ENCODE measurements around the gene PCID2. TPM values are rescaled to one million over a fixed set of nuclear protein-coding genes. Genes with fewer than 3 reads are reported as not detected.

The PCID2 gene
- total and polyA plus RNA-seq, 2 donors, result 39.9 to 70.4 TPM

GRCh38 chr13:113190181-113190580 is 18.3 kb downstream of the PCID2 start:
- no peak for DNase-seq (ENCODE audit: extremely low spot score)
- H3K4me3 ChIP-seq (ENCODE audit: low read depth, low read length), result no peak overlapping the region
- WGBS, result 82% methylated on average over 4 of the region's 4 CpGs
- H3K36me3 ChIP-seq (ENCODE audit: insufficient read depth), result peaks cover 6% of the 10 kb centered on the region
- no peak overlapping the region for H3K27ac ChIP-seq (ENCODE audit: low read depth)
- no peaks in the 10 kb centered on the region for H3K4me1 ChIP-seq (ENCODE audit: insufficient read depth)

DNA sequence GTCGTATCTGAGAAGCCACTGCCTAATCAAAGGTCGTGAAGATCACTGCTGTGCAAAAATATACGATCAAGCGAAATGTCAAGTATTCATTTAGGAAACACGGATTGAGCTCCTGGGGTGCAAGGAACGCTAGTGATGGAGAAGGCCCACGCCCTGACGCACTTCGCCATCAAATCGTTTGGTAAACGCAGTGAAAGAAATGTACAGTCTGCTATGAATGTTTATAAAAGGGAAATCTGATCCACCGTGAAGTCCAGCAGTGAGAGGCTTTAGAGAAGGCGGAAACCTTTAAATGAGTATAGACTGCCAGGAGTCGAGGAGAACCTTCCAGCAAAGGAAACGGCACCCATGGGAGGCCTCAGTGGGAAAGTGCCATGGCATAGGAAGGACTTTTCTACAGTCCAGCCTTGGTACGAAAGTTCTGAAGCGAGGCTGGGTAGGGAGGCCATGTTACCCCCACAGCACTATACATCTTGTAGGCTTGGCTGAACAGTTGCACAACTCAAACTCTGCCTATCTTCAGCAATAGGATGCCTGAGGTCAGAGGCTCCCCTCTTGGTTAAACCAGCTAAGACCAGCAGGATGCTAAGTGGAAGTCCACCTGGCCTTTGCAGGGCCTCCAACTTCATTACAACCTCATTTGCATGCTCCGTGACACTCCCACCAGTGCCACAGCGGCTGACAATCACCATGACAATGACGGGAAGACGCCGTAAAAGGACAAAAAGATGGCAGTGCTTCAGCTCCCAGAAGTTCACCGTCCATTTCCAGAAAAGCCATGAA is 20.4 kb downstream of the PCID2 start:
- H3K4me3 ChIP-seq (ENCODE audit: low read depth, low read length), result no peak overlapping the region
- 90% methylated on average over 23 of the region's 23 CpGs for WGBS
- H3K36me3 ChIP-seq (ENCODE audit: insufficient read depth), result no peaks in the 10 kb centered on the region
- no peaks in the 10 kb centered on the region for H3K4me1 ChIP-seq (ENCODE audit: insufficient read depth)
- no peak for DNase-seq (ENCODE audit: extremely low spot score)
- H3K27ac ChIP-seq (ENCODE audit: low read depth), result no peak overlapping the region

- Histone ChIP-seq H3K27ac (ENCODE audit: low read depth) (no peak overlapping the region), H3K4me3 (ENCODE audit: low read depth, low read length) (no peak overlapping the region), H3K4me1 (ENCODE audit: insufficient read depth) (no peaks in the 10 kb centered on the region), H3K36me3 (ENCODE audit: insufficient read depth) (no peaks in the 10 kb centered on the region)
- 61% methylated on average over 9 of the region's 9 CpGs for WGBS
- no peak for DNase-seq (ENCODE audit: extremely low spot score)
Measured at GRCh38 chr13:113187263-113187669, 21.2 kb downstream of the PCID2 start.

- Histone ChIP-seq H3K4me1 (ENCODE audit: insufficient read depth) (no peaks in the 10 kb centered on the region), H3K4me3 (ENCODE audit: low read depth, low read length) (no peak overlapping the region), H3K27ac (ENCODE audit: low read depth) (peak overlapping the region; percentile 7), H3K36me3 (ENCODE audit: insufficient read depth) (no peaks in the 10 kb centered on the region)
- WGBS, result 81% methylated on average over 13 of the region's 13 CpGs
- DNase-seq (ENCODE audit: extremely low spot score), result no peak
Measured at GRCh38 chr13:113186061-113186900, 22.2 kb downstream of the PCID2 start.

DNA sequence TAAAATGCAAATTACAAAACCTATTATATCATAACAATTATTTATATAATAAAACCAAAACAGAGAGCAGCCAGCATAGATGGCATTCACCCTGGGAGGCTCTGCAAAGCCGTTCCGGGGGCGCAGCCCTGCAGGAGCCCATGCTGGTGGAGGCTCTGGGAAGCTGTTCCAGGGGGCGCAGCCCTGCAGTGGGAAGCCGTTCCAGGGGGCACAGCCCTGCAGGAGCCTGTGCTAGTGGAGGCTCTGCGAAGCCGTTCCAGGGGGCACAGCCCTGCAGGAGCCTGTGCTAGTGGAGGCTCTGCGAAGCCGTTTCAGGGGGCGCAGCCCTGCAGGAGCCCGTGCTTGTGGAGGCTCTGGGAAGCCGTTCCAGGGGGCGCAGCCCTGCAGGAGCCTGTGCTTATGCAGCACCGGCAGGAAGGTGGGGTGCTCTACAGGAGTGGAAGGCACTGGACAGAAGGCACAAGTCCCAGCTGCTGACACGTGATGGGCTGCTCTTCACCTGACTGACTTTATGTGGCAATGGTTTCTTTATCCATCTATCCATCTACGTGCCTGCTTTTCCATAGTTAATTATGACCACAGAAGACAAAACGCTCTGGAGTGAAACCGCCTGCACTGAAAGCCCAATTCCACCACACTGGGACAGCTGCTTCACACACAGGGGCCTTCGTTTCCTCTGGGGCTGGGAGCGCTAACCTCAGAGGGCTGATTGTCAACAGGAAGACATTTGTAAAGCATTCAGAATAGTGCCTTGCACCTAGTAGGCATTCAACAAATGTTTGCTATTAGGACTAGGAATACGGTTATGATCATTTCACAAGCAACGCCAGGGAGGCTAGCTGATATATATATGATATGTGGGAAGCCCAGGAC is 23.7 kb downstream of the PCID2 start:
- Histone ChIP-seq H3K4me3 (ENCODE audit: low read depth, low read length) (no peak overlapping the region), H3K36me3 (ENCODE audit: insufficient read depth) (no peaks in the 10 kb centered on the region), H3K4me1 (ENCODE audit: insufficient read depth) (no peaks in the 10 kb centered on the region), H3K27ac (ENCODE audit: low read depth) (no peak overlapping the region)
- DNase-seq (ENCODE audit: extremely low spot score), result no peak
- 87% methylated on average over 22 of the region's 22 CpGs for WGBS

- no peak overlapping the region for H3K4me3 ChIP-seq (ENCODE audit: low read depth, low read length)
- H3K27ac ChIP-seq (ENCODE audit: low read depth), result no peak overlapping the region
- no peaks in the 10 kb centered on the region for H3K36me3 ChIP-seq (ENCODE audit: insufficient read depth)
- no peaks in the 10 kb centered on the region for H3K4me1 ChIP-seq (ENCODE audit: insufficient read depth)
- WGBS, result 89% methylated on average over 14 of the region's 14 CpGs
- no peak for DNase-seq (ENCODE audit: extremely low spot score)
Measured at GRCh38 chr13:113183450-113184129, 24.9 kb downstream of the PCID2 start.

DNA sequence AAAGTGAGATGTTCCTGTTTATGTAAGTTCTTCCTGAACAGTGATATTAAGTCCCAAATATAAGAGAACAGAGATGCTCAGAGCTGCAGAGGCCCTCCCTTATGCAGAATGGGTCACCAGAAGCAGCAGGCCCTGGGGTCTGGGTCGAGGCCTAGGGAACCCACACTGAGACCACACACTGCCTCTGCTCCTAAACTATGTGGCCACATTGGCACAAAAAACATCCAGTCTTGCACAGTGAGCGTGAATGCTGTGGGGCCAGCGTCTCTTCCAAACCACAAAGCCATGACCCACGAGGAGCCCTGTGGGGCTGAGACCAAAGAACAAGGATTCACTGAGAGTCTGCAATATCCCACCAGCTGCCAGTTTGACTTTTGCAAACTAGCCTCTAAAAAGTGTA is 26.4 kb downstream of the PCID2 start:
- 91% methylated on average over 4 of the region's 4 CpGs for WGBS

GRCh38 chr13:113179374-113180230 is 28.9 kb downstream of the PCID2 start:
- H3K27ac ChIP-seq (ENCODE audit: low read depth), result no peak overlapping the region
- no peak for DNase-seq (ENCODE audit: extremely low spot score)
- WGBS, result 88% methylated on average over 28 of the region's 28 CpGs
- H3K36me3 ChIP-seq (ENCODE audit: insufficient read depth), result peaks cover 2% of the 10 kb centered on the region
- H3K4me1 ChIP-seq (ENCODE audit: insufficient read depth), result no peaks in the 10 kb centered on the region
- H3K4me3 ChIP-seq (ENCODE audit: low read depth, low read length), result no peak overlapping the region

More for the DNA sequence above, 26.4 kb downstream of the PCID2 start:
- Histone ChIP-seq H3K36me3 (ENCODE audit: insufficient read depth) (no peaks in the 10 kb centered on the region), H3K27ac (ENCODE audit: low read depth) (no peak overlapping the region), H3K4me1 (ENCODE audit: insufficient read depth) (no peaks in the 10 kb centered on the region), H3K4me3 (ENCODE audit: low read depth, low read length) (no peak overlapping the region)
- no peak for DNase-seq (ENCODE audit: extremely low spot score)

GRCh38 chr13:113178896-113179167 is 29.6 kb downstream of the PCID2 start:
- 88% methylated on average over 3 of the region's 3 CpGs for WGBS
- H3K36me3 ChIP-seq (ENCODE audit: insufficient read depth), result peaks cover 2% of the 10 kb centered on the region
- no peaks in the 10 kb centered on the region for H3K4me1 ChIP-seq (ENCODE audit: insufficient read depth)
- H3K27ac ChIP-seq (ENCODE audit: low read depth), result no peak overlapping the region
- no peak overlapping the region for H3K4me3 ChIP-seq (ENCODE audit: low read depth, low read length)
- DNase-seq (ENCODE audit: extremely low spot score), result no peak

GRCh38 chr13:113178070-113178895 is 30.2 kb downstream of the PCID2 start:
- WGBS, result 84% methylated on average over 25 of the region's 25 CpGs
- Histone ChIP-seq H3K36me3 (ENCODE audit: insufficient read depth) (peaks cover 2% of the 10 kb centered on the region), H3K4me1 (ENCODE audit: insufficient read depth) (no peaks in the 10 kb centered on the region), H3K4me3 (ENCODE audit: low read depth, low read length) (no peak overlapping the region), H3K27ac (ENCODE audit: low read depth) (no peak overlapping the region)
- no peak for DNase-seq (ENCODE audit: extremely low spot score)

- Histone ChIP-seq H3K27ac (ENCODE audit: low read depth) (no peak overlapping the region), H3K4me3 (ENCODE audit: low read depth, low read length) (no peak overlapping the region), H3K4me1 (ENCODE audit: insufficient read depth) (no peaks in the 10 kb centered on the region), H3K36me3 (ENCODE audit: insufficient read depth) (peaks cover 2% of the 10 kb centered on the region)
- DNase-seq (ENCODE audit: extremely low spot score), result no peak
- 98% methylated on average over 14 of the region's 14 CpGs for whole genome bisulfite sequencing
Measured at GRCh38 chr13:113176822-113177221, 31.6 kb downstream of the PCID2 start.

DNA sequence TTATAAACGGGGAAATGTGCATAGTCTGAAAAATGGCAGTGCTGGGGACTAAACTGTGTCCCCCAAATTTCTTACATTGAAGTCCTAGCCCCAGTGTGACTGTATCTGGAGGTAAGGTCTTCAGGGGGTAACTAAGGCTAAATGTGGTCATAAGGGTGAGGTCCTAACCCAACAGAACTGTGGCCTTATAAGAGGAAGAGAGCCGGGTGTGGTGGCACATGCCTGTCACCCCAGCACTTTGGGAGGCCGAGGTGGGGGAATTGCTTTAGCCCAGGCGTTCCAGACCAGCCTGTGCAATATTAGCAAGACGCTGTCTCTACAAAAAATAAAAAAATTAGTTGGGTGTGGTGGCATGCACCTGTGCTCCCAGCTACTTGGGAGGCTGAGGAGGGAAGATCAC is 32.2 kb downstream of the PCID2 start:
- Histone ChIP-seq H3K27ac (ENCODE audit: low read depth) (no peak overlapping the region), H3K4me1 (ENCODE audit: insufficient read depth) (no peaks in the 10 kb centered on the region), H3K4me3 (ENCODE audit: low read depth, low read length) (no peak overlapping the region), H3K36me3 (ENCODE audit: insufficient read depth) (peaks cover 2% of the 10 kb centered on the region)
- 71% methylated on average over 5 of the region's 5 CpGs for WGBS
- no peak for DNase-seq (ENCODE audit: extremely low spot score)

Measured in urinary bladder (tissue), 4 donors.